Left lobe of liver (tissue), 2 donors: Measurements from ENCODE around the gene CDK4. TPM values are rescaled to one million over a fixed set of nuclear protein-coding genes. Genes with fewer than 3 reads are reported as not detected.

Source experiments
- ATAC-seq: fragments of 200-7000 bp; cut with Tn5 transposase; one replicate; pipeline ENCODE4 v1.9.1; 2020; ENCODE audit warnings: mild to moderate bottlenecking, moderate library complexity
- DNase-seq: peaks from one replicate; pipeline ENCODE4 v3.0.0-alpha.2; 2020; ENCODE audit warnings: low spot score
- total RNA-seq: library from RNA; stranded (reverse); gene quantifications from one replicate; pipeline ENCODE4 v1.2.1, GENCODE V29; 2021
- donor health status: DM: no; HTN: no; CAD: no; lungs with moderate emphysema.
- donor health status: DM: no; HTN: yes; CAD: no.

CDK4 gene
- total RNA-seq, 1 donor from 2014 or later = 30.8 TPM

- DNase-seq (peak; percentile 70), ATAC-seq (peak; percentile 76)
Observed at GRCh38 chr12:57772429-57773322, 20.6 kb upstream of the CDK4 start, which contains the start of gene EEF1AKMT3. TSS of gene EEF1AKMT3 (plus strand) at chr12:57772614. CDS start at chr12:57772725, 111 bp downstream.

DNA sequence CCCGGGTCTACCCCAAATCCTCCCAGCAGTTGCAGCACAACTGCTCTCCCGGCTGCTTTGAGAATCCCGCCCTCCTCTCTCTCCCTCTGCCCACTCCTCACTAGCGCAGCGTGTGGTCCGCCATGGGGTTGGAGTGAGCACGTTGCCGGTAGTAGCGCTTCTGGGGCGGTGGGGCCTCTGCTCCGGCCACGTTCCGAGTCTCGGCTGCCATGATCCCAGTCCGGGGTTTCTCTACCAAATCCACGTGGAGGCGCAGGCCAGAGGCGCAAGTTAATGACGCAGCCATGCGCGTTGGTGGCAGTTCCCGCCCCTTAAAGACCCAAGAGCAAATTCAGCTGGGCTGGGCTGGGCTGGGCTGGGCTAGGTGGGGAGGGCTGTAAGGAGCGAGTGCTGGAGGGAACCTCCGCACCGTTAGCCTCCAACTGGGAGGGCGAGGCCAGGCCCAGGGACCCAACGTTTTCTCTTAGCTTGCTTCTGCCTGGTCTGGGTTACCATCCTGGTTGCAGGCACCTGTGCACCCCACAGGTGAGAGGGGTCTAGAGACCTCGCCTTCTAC lies 19.8 kb upstream of the CDK4 start, which contains the start of gene METTL1:
TSS of gene METTL1 (minus strand) at position 233 of the 556 bp plus-strand sequence. CDS start at position 211, 22 bp downstream.
- peak; percentile 92 for ATAC-seq

GRCh38 chr12:57771236-57771872 lies 19.2 kb upstream of the CDK4 start:
- ATAC-seq (peak; percentile 80), DNase-seq (peak; percentile 85)

More for the DNA sequence above, 19.8 kb upstream of the CDK4 start, which contains the start of gene METTL1:
- peak; percentile 95 for DNase-seq

DNA sequence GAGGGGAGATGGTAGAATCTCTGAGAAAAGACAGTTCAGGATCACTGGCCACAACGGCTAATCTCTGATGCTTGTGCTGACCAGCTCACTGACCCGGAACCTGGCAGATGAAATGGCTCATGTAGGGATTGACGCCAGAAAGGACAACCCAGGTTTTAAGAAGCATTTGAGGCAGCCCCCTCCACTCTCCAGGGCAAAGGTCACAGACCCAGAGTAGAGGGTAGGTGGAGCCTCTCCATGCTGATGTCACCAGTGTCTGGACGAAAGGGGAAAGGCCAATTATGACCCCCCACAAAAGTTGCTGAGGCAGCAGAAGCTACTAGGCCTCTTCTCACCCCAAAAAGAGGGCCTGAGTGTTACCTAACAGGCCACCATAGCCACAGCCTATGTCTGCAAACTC lies 18.6 kb upstream of the CDK4 start:
- DNase-seq = no peak
- no peak for ATAC-seq

DNA sequence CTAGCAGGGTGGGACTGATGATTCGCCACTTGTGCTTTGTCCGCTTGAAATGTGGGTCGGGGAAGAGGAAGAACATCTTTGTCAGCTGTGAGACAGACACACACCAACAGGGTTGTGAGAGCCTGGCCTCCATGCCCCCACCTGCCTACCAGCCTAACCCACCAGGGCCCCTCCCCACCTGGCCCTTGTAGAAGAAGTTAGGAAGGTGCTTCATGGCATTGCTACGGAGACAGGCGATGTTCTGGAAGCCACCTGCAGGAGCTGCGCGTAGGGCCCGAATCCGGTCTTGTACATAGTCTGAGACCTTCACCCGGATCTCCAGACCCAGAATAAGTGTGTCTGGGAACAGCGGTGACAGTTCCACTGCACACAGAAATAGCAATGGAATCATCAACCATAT lies 17.5 kb upstream of the CDK4 start:
- ATAC-seq (no peak), DNase-seq (no peak)

- no peak for DNase-seq
- ATAC-seq = no peak
Observed at GRCh38 chr12:57767876-57768275, 15.8 kb upstream of the CDK4 start.

DNA sequence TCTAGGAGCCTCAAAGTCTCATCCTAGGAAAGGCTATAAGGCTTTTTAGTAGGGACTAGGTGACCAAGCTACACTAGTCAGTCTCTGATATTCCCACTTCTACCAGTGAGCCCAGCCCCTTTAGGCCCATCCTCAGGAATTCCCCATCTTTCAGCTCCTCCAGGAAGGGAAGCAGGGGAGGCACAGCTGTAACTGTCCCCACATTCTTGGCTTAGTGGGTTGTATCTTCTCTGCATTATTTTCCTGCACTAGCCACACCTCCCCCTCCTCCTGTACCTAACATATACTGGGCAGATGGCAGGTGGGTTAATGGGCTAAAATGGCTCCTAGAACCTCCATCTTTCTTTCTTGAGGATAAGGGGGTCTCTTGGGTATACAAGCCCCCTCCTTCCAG lies 15.2 kb upstream of the CDK4 start:
- no peak for ATAC-seq
- DNase-seq = no peak

GRCh38 chr12:57766464-57767304 lies 14.6 kb upstream of the CDK4 start, which contains the start of gene CYP27B1:
TSS of gene CYP27B1 (minus strand) at chr12:57767078. CDS start at chr12:57767041, 37 bp downstream.
- peak; percentile 8 for ATAC-seq
- no peak for DNase-seq

DNA sequence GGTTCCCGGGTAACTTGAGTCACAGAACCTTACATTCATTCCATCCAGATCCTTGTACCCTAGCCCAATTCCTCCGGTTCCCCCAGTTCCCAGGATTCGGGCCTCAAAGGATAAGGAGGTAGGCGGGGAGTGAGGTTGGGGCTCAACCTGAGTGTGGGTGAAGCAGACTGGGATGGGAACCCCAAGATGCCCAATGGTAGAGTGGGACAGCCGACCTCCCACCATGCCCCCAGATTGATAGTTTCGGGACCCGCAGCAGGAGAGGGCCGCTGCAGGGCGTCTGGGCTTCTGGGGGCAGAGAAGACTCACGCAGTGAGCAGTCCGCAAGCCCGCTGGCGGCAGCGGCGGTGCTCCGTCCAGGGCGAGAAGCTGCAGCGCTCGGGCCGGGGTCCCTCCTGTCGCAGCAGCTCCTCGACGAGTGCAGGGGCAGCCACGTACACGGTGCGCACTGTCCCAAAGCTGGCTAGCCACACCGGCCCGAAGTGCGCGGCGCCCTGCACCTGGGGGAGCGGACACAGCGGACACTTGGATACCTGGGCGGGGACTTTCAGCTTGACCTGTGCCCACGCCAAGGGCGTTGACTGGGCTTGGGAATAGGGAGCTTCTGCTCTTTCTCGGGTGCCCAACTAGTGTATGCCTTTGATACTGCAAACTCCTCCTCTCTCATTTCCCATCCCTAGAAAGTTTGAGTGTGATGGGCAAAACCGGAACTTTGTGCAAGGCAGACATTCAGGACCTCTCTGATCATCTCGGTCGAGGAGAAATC lies 13.8 kb upstream of the CDK4 start:
- no peak for DNase-seq
- peak; percentile 62 for ATAC-seq

DNA sequence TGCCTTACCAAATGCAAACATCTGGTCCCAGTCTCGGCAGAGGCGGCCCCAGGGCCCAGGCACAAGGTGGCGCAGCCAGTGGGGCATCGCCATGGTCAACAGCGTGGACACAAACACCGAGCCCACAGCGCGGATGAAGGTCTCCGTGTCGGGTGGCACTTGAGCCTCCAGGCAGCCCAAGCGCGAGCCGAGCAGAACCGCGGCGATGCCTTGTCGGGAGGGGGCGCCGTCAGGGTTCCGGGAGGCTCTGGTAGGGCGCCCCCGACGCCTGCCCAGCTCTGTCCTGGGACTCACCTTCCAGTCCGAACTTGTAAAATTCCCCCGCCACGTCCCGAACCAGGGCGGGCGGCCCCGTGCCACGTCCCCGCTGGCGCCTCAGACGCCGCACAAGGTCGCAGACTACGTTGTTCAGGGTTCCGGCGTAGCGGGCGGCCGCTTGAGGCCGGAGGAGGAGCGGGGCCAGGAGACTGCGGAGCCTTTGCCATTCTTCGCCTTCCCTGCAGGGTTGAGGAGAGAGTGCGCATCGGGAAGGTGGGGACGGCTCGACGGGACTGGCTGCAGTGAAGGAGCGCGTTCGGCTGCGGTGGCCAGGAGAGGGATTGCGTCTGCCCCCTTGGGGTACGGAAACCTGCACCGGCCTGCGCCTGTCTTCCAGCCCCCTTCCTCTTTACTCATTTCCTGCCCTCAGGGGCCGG lies 13.0 kb upstream of the CDK4 start:
- ATAC-seq (peak; percentile 49), DNase-seq (no peak)

DNA sequence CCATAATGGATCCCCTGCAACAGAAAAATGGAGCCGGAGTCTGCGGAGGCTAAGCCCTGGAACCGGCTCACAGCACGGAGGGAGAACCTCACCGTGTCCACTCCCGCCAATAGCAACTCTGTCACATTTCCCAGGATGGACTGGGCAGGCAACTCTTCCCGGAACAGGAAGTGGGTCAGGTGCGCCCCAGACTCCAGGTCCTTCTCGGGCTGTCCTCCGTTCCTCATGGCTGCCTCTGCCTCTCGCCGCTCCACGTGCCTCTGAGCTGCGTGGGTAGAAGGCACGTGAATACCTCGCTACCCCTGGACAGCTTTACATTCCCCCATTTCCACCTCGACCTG lies 12.5 kb upstream of the CDK4 start:
- no peak for DNase-seq
- peak; percentile 13 for ATAC-seq

GRCh38 chr12:57763881-57764661 lies 12.0 kb upstream of the CDK4 start:
- DNase-seq = no peak
- no peak for ATAC-seq

DNA sequence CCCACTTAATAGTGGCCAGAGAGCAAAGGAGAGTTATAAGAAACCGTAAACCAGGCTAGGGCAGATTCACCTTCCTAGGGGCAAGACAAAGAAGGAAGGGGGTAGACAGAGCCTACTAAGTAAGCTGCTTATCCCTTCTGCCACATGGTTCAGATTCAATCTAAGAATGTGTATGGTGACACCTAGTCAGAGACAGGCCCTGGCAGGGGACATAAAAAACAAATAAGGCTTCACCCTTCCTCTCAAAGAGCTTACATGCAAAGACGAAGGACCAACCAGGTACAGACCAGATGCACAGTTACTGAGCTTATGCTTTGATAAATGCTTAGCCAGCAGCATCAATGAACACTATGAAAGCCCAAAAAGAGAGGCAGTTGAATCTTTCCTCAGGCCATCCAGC lies 10.4 kb upstream of the CDK4 start:
- ATAC-seq = no peak

GRCh38 chr12:57761391-57761998 lies 9.4 kb upstream of the CDK4 start:
- DNase-seq (no peak), ATAC-seq (no peak)

More for the DNA sequence above, 10.4 kb upstream of the CDK4 start:
- no peak for DNase-seq

GRCh38 chr12:57760347-57760982 lies 8.4 kb upstream of the CDK4 start:
- ATAC-seq (no peak), DNase-seq (no peak)

DNA sequence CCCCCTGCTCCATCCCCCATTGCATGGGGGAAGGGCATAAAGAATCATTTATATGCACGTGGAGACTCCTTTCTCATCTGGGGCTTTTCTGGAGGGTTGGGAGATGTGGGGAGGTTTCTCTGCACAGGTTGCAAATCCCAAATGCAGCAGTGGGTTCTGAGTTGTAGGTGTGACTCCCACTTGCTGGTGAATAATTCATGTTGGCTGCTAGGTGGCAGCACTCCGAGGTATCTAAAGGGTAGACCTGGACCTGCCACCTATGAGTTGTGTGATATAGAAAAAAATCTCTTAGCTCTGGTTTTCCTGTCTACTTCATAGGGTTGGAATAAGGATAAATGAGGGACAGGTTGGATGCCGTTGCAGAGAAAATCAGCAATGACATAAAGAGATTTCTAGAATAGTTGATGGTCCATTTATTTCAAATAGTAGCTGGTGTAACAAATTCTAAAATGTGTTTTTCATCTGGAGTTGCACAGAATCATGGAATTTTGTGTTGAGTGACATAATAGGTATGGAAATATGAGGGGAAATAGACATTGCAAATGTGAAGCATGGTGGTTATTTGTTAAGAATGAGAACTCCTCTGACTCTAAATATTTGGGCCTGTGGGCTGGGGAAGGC lies 7.4 kb upstream of the CDK4 start:
- DNase-seq (no peak), ATAC-seq (peak; percentile 48)
